Fibroblast of gingiva (primary cell): Measurements from ENCODE around the gene EFCAB3.
"Not testable (repeated sequence)": the region's sequence is repeated elsewhere in the genome, so short reads cannot be mapped to it uniquely, and the experiment has no call there.

ENCODE experiments used
- DNase-seq: peaks from one replicate; pipeline ENCODE4 v3.0.0-alpha.2; 2011; ENCODE audit warnings: low read depth

The EFCAB3 gene

DNA sequence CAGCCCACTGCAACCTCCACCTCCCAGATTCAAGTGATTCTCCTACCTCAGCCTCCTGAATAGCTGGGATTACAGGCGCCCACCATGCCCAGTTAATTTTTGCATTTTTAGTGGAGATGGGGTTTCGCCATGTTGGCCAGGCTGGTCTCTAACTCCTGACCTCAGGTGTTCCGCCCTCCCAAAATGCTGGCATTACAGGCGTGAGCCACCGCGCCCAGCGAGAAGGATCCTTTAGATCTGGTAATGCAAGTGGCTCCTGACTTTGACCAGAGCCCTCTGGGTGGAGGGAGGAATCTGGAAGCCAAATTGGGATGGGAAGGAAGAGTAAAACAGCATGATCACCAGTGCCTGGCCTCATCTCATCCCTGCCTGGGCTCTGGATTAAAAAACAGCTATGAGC, 84.9 kb downstream of the EFCAB3 start:
- not testable (repeated sequence) for DNase-seq
